NCI-H1105 treated with DMSO at 0.1 percent for 48 hours (cell line): ENCODE results near the gene ADAMTS17.
"Not testable (repeated sequence)": the region's sequence is repeated elsewhere in the genome, so short reads cannot be mapped to it uniquely, and the experiment has no call there.

Experiments used
- DNase-seq: peaks from one replicate; lab custom pipeline; 2025; lab: John Stamatoyannopoulos, UW

ADAMTS17 gene

DNA sequence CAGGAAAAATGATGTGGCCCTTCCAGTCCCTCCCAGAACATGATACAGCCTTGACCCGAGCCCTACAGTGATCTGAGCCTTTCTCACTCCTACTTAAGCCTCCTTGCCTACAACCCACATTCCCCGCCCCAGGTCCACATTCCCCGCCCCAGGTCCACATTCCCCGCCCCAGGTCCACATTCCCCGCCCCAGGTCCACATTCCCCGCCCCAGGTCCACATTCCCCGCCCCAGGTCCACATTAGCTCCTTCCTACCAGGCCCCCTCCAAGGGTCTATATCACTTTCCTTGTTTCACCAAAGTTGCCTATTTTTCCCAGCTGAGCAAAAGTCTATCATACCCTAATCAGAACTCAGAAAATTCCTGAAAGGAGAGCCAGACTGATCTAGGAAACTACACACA, 2.3 kb downstream of the ADAMTS17 start:
- DNase-seq = not testable (repeated sequence)

DNA sequence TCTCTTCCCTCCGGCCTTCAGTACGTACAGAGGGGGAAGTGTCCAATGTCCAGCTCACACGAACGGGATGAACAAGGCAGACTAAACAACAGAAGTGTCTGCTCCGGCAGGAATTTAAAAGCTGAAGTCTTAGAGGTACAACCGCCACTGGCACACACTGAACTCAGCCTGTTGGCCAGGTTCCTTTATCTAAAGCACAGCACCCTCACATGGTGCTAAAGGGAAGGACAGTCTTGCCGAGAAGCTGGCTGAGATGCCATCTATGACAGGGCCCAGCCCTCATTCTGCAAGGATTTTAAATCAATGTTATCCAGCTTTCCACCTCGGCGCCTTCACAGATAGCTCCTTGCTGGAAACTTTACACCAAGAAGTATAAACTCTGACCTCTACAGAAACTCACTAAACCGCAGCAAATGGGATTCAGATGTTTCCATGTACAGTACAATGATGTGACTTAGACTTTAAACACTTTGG, 2.8 kb downstream of the ADAMTS17 start:
- peak; percentile 6 for DNase-seq

DNA sequence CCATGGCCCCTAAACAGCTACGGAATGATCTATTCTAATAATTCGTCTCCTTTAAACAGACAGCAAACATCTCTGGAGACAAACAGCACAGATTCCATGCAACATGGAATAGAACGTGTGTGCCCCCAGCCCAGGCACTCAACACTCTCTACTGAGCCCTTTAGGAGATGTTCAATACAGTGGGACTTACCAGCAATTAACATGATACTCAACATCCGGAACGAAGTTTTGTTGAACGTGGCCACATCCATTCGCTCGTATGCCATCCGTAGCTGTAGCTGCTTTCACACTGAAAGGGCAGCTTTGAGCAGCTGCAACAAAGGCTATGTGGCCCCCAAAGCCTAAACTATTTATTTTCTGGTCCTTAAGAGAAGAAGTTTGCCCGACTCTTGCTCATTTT, 3.5 kb downstream of the ADAMTS17 start:
- no peak for DNase-seq

DNA sequence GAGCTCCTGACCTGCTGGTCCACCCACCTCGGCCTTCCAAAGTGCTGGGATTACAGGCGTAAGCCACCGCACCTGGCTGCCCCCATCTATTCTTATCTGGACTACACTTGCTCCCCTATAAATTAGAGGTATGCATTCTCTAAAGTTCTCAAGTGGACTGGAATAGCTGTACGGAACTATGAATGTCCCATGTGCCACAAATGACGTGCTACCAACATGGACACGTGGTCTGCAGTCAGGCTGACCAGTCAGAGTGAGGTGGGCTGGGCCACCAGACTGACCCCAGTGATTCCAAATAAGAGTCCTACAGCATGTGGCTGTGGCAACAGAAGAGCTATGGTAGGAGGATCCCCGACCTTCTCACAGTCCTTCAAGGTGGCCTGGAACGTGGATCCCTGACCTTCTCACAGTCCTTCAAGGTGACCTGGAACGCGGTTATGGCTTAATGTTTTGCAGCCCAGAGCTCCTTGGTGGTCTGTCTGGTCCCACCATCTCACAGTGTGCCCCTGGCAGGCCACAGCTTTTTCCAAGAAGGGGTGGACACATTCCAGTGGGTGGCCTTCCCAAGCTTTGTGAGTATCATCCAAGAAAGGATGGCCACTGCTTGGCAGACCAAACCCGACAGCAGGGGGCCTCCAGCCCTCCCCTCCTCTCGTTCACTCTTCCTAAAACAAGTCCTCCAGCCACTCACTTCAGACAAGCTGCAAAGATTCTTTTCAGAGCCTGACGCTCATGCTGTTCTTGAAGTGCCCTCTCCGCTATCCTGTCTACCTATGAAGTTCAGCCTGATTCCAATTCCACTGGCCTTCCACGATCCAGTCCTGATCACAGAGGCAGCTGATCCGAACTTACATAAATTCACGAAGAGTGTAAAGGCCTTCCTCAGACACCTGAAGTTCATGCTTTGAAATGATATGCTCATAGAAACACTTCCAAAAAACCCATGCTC, 4.4 kb downstream of the ADAMTS17 start:
- no peak for DNase-seq

DNA sequence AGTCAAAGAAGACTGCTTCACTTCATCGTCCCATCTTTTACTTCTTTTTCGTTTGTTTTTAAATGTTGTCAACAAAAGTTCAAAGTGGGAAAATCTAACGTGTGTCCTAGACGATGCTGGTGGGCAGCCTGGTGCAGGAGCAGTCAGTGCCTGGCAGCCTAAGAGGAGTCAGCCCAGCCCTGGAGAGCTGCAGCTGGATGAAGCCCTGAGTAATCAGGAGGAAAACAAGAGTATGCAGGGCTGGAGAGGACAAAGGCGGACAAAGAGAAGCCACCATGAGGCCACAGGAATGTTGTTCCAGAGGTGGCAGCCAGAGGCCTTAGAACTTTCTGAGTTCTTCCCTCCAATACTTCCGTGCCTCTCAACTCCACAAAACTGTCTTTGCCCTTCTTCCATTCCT, 5.7 kb downstream of the ADAMTS17 start:
- DNase-seq = no peak

DNA sequence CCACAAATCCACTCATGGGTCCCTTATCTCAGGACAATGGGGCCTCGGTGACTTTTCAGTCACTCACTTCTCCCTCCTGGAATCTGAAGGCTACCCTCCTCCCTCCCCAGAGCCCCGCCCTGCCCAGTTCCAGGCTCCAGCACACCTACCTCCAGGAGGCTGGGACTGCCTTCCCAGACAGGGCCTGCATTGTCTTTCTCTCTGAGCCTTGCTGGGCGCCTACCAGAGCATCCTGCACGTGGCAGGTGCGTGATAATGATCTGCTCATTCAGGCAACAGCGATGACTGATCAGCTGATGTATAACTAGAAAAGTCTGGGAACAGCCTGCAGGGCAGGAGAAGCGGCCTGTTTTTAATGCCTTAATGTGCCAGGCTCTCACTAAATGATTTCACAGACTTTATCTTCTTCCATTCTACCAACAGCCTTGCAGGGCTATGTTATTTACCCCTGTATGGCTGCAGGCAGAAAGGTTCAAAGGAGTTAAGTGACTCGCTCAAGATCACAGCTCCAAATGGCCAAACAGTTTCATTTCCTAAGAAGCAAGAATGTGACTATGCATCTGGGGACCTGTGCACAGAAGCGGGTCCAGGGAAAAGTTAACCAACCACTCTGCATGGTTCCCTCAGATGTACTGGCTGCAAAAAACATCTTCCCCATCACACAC, 6.3 kb downstream of the ADAMTS17 start:
- no peak for DNase-seq

DNA sequence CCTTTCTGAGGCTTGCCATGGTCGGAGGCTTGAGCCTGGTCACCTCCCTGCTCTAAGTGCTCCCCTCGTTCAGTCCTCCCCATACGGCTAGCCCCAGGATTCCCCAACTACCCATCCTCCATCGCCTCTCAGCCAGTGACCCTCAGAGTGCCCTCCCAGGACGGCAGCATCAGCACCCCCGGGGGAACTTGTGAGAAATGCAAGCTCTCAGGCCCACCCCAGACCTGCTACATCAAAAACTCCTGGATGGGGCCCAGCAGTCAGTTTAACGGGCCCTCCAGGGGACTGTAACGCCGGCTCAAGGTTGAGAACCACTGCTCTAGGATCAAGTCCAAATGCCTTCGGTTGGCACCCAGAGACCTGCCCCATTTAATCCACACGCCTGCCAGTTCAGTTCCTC, 6.9 kb downstream of the ADAMTS17 start:
- DNase-seq = no peak

DNA sequence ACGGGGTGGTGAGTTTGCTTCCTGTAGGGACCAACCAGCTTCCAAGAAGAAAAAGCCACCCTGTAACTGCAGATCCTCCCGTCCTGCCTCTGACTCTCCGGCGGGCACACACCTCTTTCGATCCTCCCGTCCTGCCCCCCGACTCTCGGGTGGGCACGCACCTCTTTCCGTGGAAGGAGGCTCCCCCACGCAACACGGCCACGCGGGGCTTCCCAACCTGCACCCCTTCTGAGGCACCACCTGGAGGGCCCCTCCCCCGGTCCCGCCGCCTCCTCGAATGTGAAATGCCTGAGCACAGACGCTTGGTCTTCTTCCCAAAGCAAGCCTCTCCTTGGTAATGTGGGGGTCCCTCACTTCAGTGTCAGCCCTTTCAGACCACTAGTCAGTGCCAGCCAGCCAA, 7.3 kb downstream of the ADAMTS17 start:
- no peak for DNase-seq

DNA sequence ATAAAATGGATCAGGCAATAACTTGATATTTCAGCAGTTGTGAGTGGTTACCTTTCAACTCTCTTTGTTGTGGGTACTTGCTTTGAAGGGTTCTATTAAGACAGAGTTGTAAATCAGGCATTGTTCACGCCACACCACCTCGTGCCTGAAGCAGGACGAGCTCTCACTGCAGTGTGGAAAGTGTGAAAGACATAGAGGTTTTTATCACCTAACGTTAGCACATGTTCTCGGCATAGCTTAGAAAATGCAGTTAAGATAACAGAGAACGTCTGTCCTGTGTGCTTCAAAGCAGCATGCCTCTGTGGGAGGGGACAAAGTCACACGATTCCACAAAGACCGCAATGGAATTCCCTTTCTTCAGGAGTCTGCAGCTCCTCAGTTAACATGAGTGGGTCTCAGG, 7.8 kb downstream of the ADAMTS17 start:
- no peak for DNase-seq

DNA sequence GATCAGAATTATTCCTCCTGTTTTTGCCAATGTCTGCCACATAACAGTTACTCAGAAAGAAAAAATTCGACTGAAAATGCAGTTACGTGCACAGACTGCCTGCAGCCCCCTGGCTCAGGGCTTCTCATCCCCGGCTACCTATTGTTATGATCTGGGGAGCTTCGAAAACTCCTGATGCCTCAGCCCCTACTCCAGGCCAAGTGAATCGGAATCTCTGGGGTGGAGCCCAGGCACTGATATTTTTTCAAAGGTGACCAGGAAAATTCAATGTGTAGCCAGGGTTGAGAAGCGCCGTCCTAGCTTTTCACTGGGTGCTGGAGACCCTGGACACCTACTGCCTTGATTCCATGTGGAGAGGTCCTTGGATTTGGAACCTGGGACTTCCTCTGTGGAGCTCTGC, 8.5 kb downstream of the ADAMTS17 start:
- DNase-seq = no peak

DNA sequence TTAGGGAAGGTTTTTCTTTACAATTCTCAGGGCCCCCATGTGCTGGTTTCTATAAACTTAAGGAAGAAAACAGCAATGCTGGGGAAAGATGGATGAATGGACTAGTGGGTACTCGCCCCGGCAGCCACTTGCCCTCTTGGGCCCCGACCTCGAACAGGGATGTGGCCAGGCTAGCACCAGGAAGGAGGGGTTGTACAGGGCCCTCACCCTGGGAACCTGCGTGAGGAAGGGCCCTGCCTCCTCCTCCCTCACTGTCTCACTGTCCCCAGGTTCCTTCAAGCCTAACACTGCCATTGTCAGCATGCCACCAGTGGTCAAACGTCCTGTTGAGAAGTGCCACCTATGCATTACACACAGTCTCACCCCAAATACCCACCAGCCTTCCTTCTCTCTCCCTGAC, 9.1 kb downstream of the ADAMTS17 start:
- no peak for DNase-seq

DNA sequence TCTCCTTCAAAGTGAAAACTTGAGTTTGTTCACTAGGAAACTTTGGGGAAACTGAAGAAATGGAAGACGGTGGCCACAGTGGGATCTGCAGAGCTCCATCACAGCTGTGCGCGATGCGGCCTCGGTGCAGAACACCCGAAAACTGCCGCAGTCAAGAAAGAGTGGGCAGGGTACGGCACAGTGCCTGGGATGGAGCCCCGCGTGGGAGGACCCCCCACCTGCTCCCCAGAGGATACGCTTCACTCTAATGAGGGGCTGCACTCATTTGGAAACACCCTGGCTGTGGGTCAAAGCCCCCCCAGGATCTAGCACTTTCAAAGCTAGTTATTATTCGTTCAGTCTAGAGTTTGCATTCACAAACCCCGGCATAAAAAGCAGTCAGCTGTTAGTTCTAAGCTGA, 9.5 kb downstream of the ADAMTS17 start:
- no peak for DNase-seq

DNA sequence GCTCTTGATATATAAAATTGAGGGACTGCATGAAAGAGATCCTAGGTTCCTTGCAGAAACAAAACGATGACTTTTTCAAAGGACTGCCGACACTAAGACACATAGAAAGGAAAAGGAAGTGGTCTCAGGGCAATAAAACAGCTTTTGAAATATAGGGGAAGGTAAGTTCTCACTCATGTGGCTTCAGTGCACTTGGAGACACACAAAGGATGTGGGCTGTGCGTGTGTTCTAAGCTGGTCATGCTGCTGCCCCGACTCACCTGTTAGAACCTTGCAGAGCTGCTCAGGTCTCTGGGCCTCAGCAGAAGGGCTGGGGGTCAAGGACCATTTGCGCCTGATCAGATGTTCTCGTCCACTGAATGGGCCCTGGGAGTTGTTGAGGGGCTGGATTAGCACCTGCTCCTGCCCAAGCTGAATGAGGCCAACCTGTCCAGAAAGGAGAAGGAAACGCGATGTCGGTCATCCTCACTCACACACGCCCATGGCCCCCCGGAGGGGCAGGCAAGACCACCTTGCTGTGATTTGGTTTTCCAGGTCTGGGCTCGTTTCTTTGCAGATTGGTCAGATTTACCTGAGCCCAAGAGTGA, 11.1 kb downstream of the ADAMTS17 start:
- no peak for DNase-seq

DNA sequence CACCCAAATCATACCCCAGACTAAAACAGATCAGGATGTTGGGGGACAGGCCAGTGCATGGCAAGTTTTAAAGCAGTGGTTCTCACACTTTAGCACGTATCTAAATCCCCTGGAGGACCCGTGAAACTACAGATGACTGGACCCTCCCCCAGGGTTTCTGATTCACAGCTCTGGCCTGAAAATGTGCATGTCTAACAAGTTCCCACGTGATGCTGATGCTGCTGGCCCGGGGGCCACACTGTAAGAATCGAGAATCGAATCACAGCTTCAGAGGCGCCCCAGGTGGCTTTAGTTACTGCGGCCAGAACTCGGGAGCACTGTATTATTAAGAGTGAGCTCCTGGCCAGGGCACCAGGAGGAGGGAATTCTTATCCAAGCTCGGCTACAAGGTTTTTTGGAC, 11.6 kb downstream of the ADAMTS17 start:
- DNase-seq = no peak

DNA sequence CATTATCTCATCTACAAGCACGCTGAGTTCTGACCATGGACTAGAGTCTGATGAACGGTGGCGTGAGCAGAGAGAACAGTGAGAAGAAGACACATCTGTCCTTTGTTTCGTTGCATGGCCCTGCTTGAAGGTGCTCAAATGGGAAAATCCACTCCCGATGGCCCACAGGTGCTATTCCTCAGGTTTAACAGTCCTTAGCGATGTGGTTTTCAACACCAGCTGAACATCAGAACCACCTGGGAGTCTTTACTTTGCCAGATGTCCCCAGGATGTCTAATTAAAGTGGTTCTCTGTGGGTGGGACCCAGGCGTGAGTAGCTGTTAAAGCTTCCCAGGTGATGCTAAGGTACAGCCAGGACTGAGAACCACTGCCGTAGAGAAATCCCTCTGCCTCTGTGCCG, 13.0 kb downstream of the ADAMTS17 start:
- no peak for DNase-seq

DNA sequence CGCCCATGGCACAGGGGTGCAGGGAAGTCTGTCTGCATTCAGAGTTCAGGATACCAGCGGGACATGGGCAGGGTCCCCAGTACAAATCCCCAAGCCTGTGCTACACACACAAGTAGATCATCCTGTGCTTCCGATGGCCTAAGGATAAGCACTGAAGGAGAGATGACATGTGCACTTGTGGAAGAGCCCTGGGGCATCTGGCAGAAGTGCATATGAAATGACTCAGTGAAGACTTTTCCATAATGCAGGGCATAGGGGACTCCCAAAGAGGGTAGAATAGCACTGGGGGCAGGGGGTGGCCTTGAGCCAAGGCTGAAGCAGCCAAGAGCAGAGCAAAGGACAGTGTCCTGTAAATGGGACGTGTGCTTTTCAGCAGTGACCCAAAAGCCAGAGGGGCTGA, 22.9 kb downstream of the ADAMTS17 start:
- no peak for DNase-seq

DNA sequence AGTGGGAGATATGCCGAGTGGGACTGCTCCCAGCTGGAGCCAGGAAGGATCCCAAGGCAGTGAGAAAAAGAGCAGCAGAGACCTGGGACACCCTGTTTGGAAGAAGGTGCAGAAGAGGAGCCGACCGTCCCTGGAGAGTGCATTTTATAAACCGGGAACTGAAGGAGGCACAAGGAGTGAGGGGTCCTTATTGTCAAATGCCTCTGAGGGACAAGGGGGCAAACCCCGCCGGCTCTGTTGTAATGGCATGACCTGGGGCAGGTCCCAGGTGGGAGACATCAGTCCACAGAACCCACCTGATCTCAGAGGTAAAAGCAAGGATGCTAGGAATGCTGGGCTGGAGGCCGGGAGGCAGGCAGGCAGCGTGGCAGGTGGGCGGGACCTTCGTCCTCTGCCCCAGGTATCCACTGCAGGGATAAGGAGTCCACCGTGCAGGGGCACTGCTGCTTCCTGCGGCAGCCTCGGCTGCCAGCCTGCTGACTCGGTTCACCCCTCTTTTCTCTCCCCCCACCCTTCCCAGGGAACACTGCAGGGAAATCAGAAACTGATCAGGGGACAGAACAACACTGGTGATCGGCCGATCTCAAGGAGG, 26.9 kb downstream of the ADAMTS17 start:
- DNase-seq = no peak

DNA sequence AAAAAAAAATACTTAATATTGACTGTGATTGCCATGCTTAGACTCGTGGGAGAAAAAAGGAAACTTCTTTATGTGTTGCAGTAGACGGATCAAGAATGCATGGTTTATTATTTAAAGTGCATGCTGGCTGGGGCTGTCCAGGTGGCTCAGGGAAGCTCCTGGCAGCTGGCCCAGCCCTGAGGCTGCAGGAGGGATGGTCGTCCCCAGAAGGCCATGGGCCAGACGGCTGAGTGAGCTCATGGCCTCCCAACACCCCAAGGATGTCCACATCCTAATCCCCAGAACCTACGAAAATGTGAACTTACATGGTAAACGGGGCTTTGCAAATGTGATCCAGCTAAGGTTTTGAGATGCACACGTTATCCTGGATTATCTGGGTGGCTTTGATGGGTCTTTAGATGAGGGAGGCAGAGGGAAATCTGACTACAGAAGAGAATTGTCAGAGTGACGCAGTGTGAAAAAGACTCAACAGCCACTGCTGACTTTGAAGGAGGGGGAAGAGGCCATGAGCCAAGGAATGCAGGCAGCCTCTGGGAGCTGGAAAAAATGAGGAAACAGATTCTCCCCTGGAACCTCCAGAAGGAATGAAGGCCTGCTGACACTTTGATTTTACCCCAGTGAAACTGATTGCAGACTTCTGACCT, 29.8 kb downstream of the ADAMTS17 start:
- DNase-seq = no peak

DNA sequence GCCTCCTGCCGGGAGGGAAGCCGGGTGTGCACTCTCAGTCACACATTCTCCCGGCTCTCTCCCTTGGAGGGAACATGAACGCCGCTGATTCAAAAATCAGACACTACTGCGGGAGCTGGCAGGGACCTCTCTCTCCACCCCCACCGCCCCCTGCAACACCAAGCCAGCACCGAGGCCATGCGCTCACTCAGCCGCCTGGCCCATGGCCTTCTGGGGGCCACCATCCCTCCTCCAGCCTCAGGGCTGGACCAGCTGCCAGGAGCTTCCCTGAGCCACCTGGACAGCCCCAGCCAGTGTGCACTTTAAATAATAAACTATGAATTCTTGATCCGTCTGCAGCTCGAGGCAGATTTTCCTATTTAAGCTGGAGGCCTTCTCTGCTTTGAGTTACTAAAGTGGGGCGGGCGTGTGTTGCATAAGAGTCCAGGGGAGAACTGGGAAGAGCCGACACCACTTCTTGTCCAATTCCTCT, 30.6 kb downstream of the ADAMTS17 start:
- DNase-seq = no peak

DNA sequence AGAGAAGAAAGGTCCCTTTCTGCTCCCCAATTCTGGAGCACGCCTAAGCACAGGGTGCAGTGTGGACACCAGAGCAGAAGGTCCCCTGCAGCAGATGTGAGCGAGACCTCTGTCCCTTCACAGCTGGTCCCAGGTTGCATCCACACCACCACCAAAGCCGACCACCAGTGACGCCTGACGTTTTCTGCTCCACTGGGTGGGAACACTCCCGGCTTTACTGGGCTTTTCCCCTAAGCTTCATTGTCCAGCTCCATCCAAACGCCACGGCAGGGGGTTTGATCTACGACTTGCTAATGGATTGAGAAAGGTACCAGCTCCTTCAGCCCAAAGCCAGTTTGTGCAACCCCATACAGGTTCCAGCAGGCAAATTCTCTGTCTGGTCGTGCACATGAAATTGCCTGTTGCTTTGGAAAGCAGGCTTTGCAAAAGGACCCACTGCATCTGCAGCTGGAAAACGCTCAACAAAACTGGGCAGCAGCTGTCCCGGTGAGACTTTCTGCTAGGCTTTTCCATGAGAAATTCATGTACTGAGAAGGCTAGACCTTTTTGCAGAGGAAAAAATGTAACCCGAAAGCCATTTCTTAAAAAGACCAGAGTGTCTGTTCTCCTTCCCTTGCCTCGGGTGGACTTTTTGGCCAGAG, 31.1 kb downstream of the ADAMTS17 start:
- no peak for DNase-seq

DNA sequence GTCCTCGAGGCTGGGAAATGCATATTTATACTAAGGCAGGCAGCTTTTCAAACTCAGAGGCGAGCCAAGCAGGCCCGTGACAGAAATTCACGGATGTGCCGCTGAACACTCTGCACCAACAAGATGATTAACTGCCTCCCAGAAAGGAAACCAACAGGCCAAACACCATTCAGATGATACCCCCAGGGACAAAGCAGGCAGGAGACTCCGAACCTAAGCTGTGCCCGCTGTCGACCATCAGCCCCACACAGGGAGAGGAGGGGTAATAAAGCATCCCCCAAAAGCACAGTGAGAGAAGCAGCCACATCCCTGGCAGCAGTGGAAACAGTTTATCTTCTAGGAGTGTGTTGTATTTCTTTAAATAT, 31.8 kb downstream of the ADAMTS17 start:
- DNase-seq = no peak
